A549 (cell line): Measurements from ENCODE around the gene TTLL11. TPM values are rescaled to one million over a fixed set of nuclear protein-coding genes. Genes with fewer than 3 reads are reported as not detected.

Experiments used
- ATAC-seq, 2 experiments: fragments of 200-7000 bp in 1 of 2; fragments of >200 bp in 1 of 2; cut with Nextera tagmentation in 1 of 2; cut with Tn5 transposase in 1 of 2; 3 replicates each; pipeline versions ENCODE4 v1.8.0 to v1.9.1; 2018 to 2020; ENCODE audit warnings: mild to moderate bottlenecking in 1 of 2, moderate library complexity in 1 of 2
- CTCF ChIA-PET: fragments of 300-600 bp; sonication (Branson Sonifier 250); formaldehyde crosslinking; extraction: SDS; loops from one replicate; lab custom pipeline; 2021; ENCODE audit warnings: antibody characterized with exemption, inconsistent platforms; lab: Yijun Ruan, JAX
- POLR2A ChIA-PET: fragments of 350-600 bp; formaldehyde crosslinking; extraction: SDS; loops from one replicate; lab custom pipeline; 2021; ENCODE audit warnings: antibody characterized with exemption, inconsistent platforms; lab: Yijun Ruan, JAX
- DNase-seq, 2 experiments: peaks; one replicate each; pipeline versions ENCODE4 v3.0.0 to v3.0.0-alpha.2; 2011 to 2016; ENCODE audit warnings: low read depth in 1 of 2, low spot score in 1 of 2
- FAIRE-seq: peaks from 2 replicates; lab custom pipeline; 2011; peaks lifted over from hg19 to GRCh38; lab: Jason Lieb, UNC
- H3K27ac ChIP-seq, 2 experiments: fragments of >200 bp; sonication (Bioruptor Twin); formaldehyde crosslinking; 3 replicates each; pipeline ENCODE4 v1.5.1; 2016 to 2017
- H3K4me1 ChIP-seq: fragments of >200 bp; sonication (Bioruptor Twin); formaldehyde crosslinking; 3 replicates; pipeline ENCODE4 v1.6.1; 2016
- H3K4me2 ChIP-seq: fragments of >200 bp; sonication (Bioruptor Twin); formaldehyde crosslinking; 3 replicates; pipeline ENCODE4 v1.6.1; 2016
- H3K4me3 ChIP-seq: fragments of >200 bp; sonication (Bioruptor Twin); formaldehyde crosslinking; 3 replicates; pipeline ENCODE4 v1.5.1; 2016
- H3K9me3 ChIP-seq: fragments of >200 bp; sonication (Bioruptor Twin); formaldehyde crosslinking; 3 replicates; pipeline ENCODE4 v1.6.1; 2016
- BHLHE40 ChIP-seq: IDR thresholded peaks from 2 replicates; pipeline ENCODE4 v1.6.1; 2012; ENCODE audit warnings: low read depth, low read length, inconsistent platforms
- CBX2 ChIP-seq: fragments of 200-600 bp; sonication (generic); IDR thresholded peaks from 2 replicates; pipeline ENCODE4 v1.6.1; 2016; ENCODE audit warnings: low read depth, mild to moderate bottlenecking, borderline replicate concordance
- CBX8 ChIP-seq: fragments of 200-600 bp; sonication (generic); IDR thresholded peaks from 2 replicates; pipeline ENCODE4 v1.6.1; 2016
- CEBPB ChIP-seq, 2 experiments: fragments of >200 bp in 1 of 2; sonication (Bioruptor Twin) in 1 of 2; formaldehyde crosslinking in 1 of 2; IDR thresholded peaks; 2 replicates each; pipeline ENCODE4 v1.6.1; 2012 to 2016
- CHD2 ChIP-seq: fragments of 150-350 bp; IDR thresholded peaks from 2 replicates; pipeline ENCODE4 v1.6.1; 2014; ENCODE audit warnings: low read length; ENCODE audit not compliant: partially characterized antibody
- EHF ChIP-seq: fragments of 250-450 bp; sonication (Bioruptor Pico); IDR thresholded peaks from 2 replicates; pipeline ENCODE4 v1.5.0; 2020; ENCODE audit warnings: mild to moderate bottlenecking
- EP300 ChIP-seq, 2 experiments: fragments of >200 bp; sonication (Bioruptor Twin); formaldehyde crosslinking; IDR thresholded peaks; 2 replicates in 1 of 2; 3 replicates in 1 of 2; pipeline ENCODE4 v1.6.1; 2016 to 2017
- ESRRA ChIP-seq: fragments of 150-350 bp; IDR thresholded peaks from 2 replicates; pipeline ENCODE4 v1.6.1; 2014; ENCODE audit warnings: mild to moderate bottlenecking, low read length, borderline replicate concordance
- GATA3 ChIP-seq: IDR thresholded peaks from 2 replicates; pipeline ENCODE4 v1.6.1; 2012; ENCODE audit warnings: borderline replicate concordance
- HOXB5 ChIP-seq: fragments of 250-450 bp; sonication (Bioruptor Pico); IDR thresholded peaks from 2 replicates; pipeline ENCODE4 v1.5.0; 2020; ENCODE audit warnings: mild to moderate bottlenecking, moderate library complexity
- JUN ChIP-seq, 2 experiments: fragments of >200 bp; sonication (Bioruptor Twin); formaldehyde crosslinking; IDR thresholded peaks; 2 replicates in 1 of 2; 3 replicates in 1 of 2; pipeline ENCODE4 v1.6.1; 2016 to 2017
- KDM1A ChIP-seq: fragments of 200-600 bp; sonication (generic); IDR thresholded peaks from 2 replicates; pipeline ENCODE4 v1.6.1; 2016; ENCODE audit warnings: low read depth, mild to moderate bottlenecking
- KDM5A ChIP-seq: fragments of 200-600 bp; sonication (generic); IDR thresholded peaks from 2 replicates; pipeline ENCODE4 v1.6.1; 2016; ENCODE audit warnings: antibody characterized with exemption, mild to moderate bottlenecking
- MAFK ChIP-seq: fragments of 450-650 bp; IDR thresholded peaks from 2 replicates; pipeline ENCODE4 v1.6.1; 2014; ENCODE audit not compliant: partially characterized antibody
- MAZ ChIP-seq: fragments of 150-350 bp; IDR thresholded peaks from 2 replicates; pipeline ENCODE4 v1.6.1; 2014; ENCODE audit warnings: antibody characterized with exemption, low read depth, low read length, borderline replicate concordance
- MYC ChIP-seq: IDR thresholded peaks from 2 replicates; pipeline ENCODE4 v1.6.1; 2012; ENCODE audit warnings: mild to moderate bottlenecking, inconsistent platforms, low read length, improper control_type of control experiment, borderline replicate concordance
- NFE2L2 ChIP-seq: fragments of 150-350 bp; conservative IDR thresholded peaks from 2 replicates; pipeline ENCODE4 v1.6.1; 2014; ENCODE audit warnings: low read length
- POLR2A ChIP-seq: IDR thresholded peaks from 2 replicates; pipeline ENCODE4 v1.6.1; 2012; ENCODE audit warnings: mild to moderate bottlenecking, low read length
- POLR2AphosphoS2 ChIP-seq: conservative IDR thresholded peaks from 2 replicates; pipeline ENCODE4 v1.6.1; 2012; ENCODE audit warnings: low read length, improper control_type of control experiment, inconsistent platforms
- RCOR1 ChIP-seq: fragments of 150-350 bp; IDR thresholded peaks from 2 replicates; pipeline ENCODE4 v1.6.1; 2014; ENCODE audit warnings: antibody characterized with exemption, low read length, low read depth
- SMC3 ChIP-seq: fragments of >200 bp; sonication (Bioruptor Twin); formaldehyde crosslinking; IDR thresholded peaks from 3 replicates; pipeline ENCODE4 v1.6.1; 2018; ENCODE audit warnings: inconsistent platforms
- SREBF2 ChIP-seq: fragments of 450-650 bp; IDR thresholded peaks from 2 replicates; pipeline ENCODE4 v1.6.1; 2014; ENCODE audit warnings: mild to moderate bottlenecking, moderate library complexity
- TFCP2L1 ChIP-seq: fragments of 250-450 bp; sonication (Bioruptor Pico); IDR thresholded peaks from 2 replicates; pipeline ENCODE4 v1.5.0; 2021; ENCODE audit warnings: mild to moderate bottlenecking
- TP53 ChIP-seq: fragments of 250-450 bp; sonication (Bioruptor Pico); IDR thresholded peaks from 2 replicates; pipeline ENCODE4 v1.5.0; 2021; ENCODE audit warnings: mild to moderate bottlenecking, moderate library complexity
- ZFP36 ChIP-seq: fragments of 450-650 bp; IDR thresholded peaks from 2 replicates; pipeline ENCODE4 v1.6.1; 2014; ENCODE audit warnings: borderline replicate concordance; ENCODE audit not compliant: partially characterized antibody
- ZNF302 ChIP-seq: fragments of 250-450 bp; sonication (Bioruptor Pico); IDR thresholded peaks from 2 replicates; pipeline ENCODE4 v1.9.0; 2021; ENCODE audit warnings: inconsistent platforms, mild to moderate bottlenecking, moderate library complexity
- ZSCAN20 ChIP-seq: fragments of 250-450 bp; sonication (Bioruptor Pico); IDR thresholded peaks from 2 replicates; pipeline ENCODE4 v1.8.0; 2022; ENCODE audit warnings: mild to moderate bottlenecking, moderate library complexity
- WGBS: methylation state at CpG from one replicate; pipeline ENCODE4 v1.1.6; 2017; ENCODE audit errors: missing lambda C conversion rate; 5-methylcytosine and 5-hydroxymethylcytosine counted together
- polyA plus RNA-seq, 4 experiments: library from polyadenylated mRNA; depleted of rRNA in 3 of 4; stranded (reverse); fragments of >200 nt; fragmentation: RNase III in 1 of 4; extraction: RNeasy Plus Mini Kit Qiagen cat#74134 plus additional on column Dnase treatment in 1 of 4; gene quantifications; 2 replicates in 3 of 4; 3 replicates in 1 of 4; pipeline ENCODE4 v1.2.3, GENCODE V29; 2011 to 2017
- TF ChIP-seq, protein P1 (sequence below): fragments of >200 bp; sonication (Bioruptor Twin); formaldehyde crosslinking; IDR thresholded peaks from 2 replicates; pipeline ENCODE4 v1.6.1; 2016
- TF ChIP-seq, protein P2 (sequence below): fragments of >200 bp; sonication (Bioruptor Twin); formaldehyde crosslinking; IDR thresholded peaks from 3 replicates; pipeline ENCODE4 v1.6.1; 2016

Gene TTLL11
- polyA plus RNA-seq, 2 of the 4 experiments (the other 2 are of a cell fraction), result 1.8 to 2.6 TPM

DNA sequence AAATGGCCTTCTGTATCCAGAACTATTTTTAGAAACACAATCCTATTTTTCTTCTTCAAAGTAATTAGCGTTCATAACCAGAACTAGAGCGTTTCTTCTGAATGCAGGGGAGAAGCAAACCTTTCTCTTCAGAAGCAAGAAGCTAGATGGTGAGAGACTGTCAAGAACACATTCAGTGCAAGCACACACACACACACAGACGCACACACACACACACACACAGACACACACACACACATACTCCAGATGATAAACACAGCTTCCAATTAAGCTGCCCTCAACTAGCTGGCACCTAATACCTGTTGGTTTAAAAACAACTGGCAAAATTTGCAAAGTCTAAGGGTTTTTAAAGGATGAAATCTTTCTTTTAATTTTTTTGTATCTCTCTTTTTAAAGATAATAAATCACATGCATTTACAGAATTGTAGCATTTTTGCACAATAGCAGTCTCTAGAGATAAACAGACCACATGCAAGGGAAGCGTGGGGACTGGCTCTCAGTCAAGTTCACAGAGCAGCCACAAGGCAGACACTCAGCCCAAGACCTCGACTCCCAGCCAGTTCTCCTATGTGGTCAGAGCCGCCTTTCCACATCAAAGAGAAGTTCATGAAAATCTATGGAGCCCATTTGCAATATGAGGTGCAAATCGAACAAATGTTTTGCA lies 138.5 kb downstream of the TTLL11 start:
- Histone ChIP-seq H3K4me1 (no peaks in the 10 kb centered on the region), H3K4me3 (no peak overlapping the region), H3K9me3 (no peaks in the 10 kb centered on the region), H3K4me2 (no peak overlapping the region), H3K27ac (no peak overlapping the region)
- WGBS, result 61% methylated on average over 7 of the region's 7 CpGs
- TF ChIP-seq MYC (no peak), NFE2L2 (no peak), MAFK (no peak), ESRRA (no peak), EP300 (IDR thresholded peaks at IDR 0.05) (no peak), KDM1A (no peak)
- ChIA-PET CTCF (interaction anchor here (0.6 kb wide), 1 partner anchor 31 kb away, joined by 3 read pairs; no protein-coding TSS in a partner anchor), POLR2A (no interaction called here)
- DNase-seq (no peak), ATAC-seq (no peak), FAIRE-seq (no peak)

DNA sequence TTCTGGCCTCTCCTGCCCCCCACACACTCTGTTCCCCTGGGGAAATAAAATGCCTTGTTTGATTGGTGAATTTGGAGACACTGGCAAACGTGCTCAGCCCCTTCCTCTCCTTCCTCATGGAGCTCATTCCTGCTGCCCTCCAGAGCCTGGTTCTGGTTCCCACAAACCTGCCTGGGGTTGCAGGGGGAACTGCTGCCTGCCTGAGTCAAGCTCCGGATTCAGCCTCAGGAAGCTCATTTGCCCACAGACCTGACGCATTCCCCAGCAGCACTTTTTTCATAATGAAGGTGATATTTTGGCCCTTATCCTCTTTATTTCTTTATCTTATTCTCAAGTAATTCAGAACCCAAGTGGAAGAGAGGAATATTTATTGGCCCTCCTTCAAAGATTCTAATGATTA lies 140.5 kb downstream of the TTLL11 start:
- TF ChIP-seq ZFP36 (no peak), EHF (CRISPR knock-in tag) (no peak), POLR2A (no peak), TP53 (CRISPR knock-in tag) (no peak), MYC (no peak), MAZ (no peak), JUN (IDR thresholded peaks at IDR 0.05) (no peak), SMC3 (no peak), EP300 (IDR thresholded peaks at IDR 0.05) (no peak), CBX8 (no peak), NFE2L2 (no peak), ZNF302 (CRISPR knock-in tag) (no peak), TFCP2L1 (CRISPR knock-in tag) (no peak), CHD2 (no peak), ESRRA (no peak)
- TF ChIP-seq, protein P1, sequence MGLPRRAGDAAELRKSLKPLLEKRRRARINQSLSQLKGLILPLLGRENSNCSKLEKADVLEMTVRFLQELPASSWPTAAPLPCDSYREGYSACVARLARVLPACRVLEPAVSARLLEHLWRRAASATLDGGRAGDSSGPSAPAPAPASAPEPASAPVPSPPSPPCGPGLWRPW, result no peak
- Histone ChIP-seq H3K4me1 (no peaks in the 10 kb centered on the region), H3K27ac (no peak overlapping the region), H3K4me3 (no peak overlapping the region), H3K4me2 (no peak overlapping the region), H3K9me3 (no peaks in the 10 kb centered on the region)
- FAIRE-seq, result no peak
- ATAC-seq, result no peak
- no peak for DNase-seq
- CTCF ChIA-PET, result interaction anchor here (1.0 to 1.5 kb wide), 5 partner anchors 11 to 407 kb away, joined by 3 to 6 read pairs (median 3); no protein-coding TSS in a partner anchor
- POLR2A ChIA-PET, result no interaction called here
- WGBS, result 65% methylated on average over 3 of the region's 3 CpGs

DNA sequence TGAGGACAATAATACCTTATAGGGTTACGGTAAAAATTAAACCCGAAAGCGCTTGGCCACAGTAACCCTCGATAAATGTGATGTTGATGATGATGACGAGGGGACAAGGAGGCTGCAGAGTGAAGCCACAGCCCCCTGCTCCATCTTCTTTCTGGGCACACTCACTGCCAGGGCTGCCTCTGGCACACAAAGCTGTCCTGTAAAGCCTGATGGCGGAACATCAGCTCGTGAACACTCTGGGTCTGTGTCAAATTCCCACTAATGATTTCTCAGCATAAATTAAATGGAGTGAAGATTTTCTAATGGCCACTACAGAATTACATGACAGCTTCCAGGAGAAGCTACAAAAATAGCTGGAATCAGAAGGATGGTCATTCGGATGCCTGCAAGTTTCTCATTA lies 142.2 kb downstream of the TTLL11 start:
- POLR2A ChIA-PET, result no interaction called here
- 75% methylated on average over 8 of the region's 8 CpGs for WGBS
- CTCF ChIA-PET, result interaction anchor here (0.8 to 1.1 kb wide), 2 partner anchors 67 to 255 kb away, joined by 3 to 5 read pairs; no protein-coding TSS in a partner anchor
- no peak for DNase-seq
- H3K9me3 ChIP-seq, result no peaks in the 10 kb centered on the region
- H3K4me1 ChIP-seq, result no peaks in the 10 kb centered on the region
- ATAC-seq, result no peak
- H3K4me3 ChIP-seq, result no peak overlapping the region
- no peak overlapping the region for H3K27ac ChIP-seq
- H3K4me2 ChIP-seq, result no peak overlapping the region
- no peak for FAIRE-seq
- TF ChIP-seq SREBF2 (no peak), ZSCAN20 (CRISPR knock-in tag) (no peak), POLR2AphosphoS2 (no peak), TFCP2L1 (CRISPR knock-in tag) (no peak)

DNA sequence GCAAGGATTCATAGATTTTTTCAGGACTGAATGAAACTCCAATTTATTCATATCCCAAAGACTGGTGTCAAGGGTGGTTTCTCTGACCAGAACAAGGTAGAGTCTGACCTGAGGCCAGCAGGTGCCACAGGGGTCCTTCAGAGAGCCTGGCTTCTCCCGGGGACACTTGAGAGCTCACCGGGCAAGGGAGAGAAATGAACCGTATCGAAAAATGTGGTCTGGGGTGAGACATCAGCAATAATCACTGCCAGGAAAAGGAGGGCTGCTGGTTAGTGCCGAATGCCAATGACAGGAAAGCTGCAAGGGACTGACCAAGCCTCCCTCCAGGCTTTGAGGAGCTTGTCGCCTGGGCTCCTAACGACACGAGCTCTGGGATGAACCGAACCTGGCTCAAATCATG lies 142.7 kb downstream of the TTLL11 start:
- ATAC-seq, result no peak
- no peak for DNase-seq
- no peak overlapping the region for H3K4me3 ChIP-seq
- H3K27ac ChIP-seq, result no peak overlapping the region
- H3K9me3 ChIP-seq, result no peaks in the 10 kb centered on the region
- no peaks in the 10 kb centered on the region for H3K4me1 ChIP-seq
- CTCF ChIA-PET, result interaction anchor here (0.8 to 1.1 kb wide), 2 partner anchors 67 to 254 kb away, joined by 3 to 5 read pairs; no protein-coding TSS in a partner anchor
- POLR2A ChIA-PET, result no interaction called here
- no peak overlapping the region for H3K4me2 ChIP-seq
- no peak for FAIRE-seq
- 71% methylated on average over 9 of the region's 9 CpGs for WGBS
- no peak for TF ChIP-seq ZNF302 (CRISPR knock-in tag)
- TF ChIP-seq CBX2, result no peak
- no peak for TF ChIP-seq TP53 (CRISPR knock-in tag)
- no peak for TF ChIP-seq CEBPB (IDR thresholded peaks at IDR 0.05)
- TF ChIP-seq, protein P1, result no peak
- TF ChIP-seq BHLHE40, result no peak
- TF ChIP-seq GATA3, result no peak
- TF ChIP-seq, protein P2, sequence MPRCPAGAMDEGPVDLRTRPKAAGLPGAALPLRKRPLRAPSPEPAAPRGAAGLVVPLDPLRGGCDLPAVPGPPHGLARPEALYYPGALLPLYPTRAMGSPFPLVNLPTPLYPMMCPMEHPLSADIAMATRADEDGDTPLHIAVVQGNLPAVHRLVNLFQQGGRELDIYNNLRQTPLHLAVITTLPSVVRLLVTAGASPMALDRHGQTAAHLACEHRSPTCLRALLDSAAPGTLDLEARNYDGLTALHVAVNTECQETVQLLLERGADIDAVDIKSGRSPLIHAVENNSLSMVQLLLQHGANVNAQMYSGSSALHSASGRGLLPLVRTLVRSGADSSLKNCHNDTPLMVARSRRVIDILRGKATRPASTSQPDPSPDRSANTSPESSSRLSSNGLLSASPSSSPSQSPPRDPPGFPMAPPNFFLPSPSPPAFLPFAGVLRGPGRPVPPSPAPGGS, result no peak
- no peak for TF ChIP-seq SMC3
- TF ChIP-seq RCOR1, result no peak
- TF ChIP-seq HOXB5 (CRISPR knock-in tag), result no peak
- TF ChIP-seq TFCP2L1 (CRISPR knock-in tag), result no peak
- no peak for TF ChIP-seq KDM5A
- no peak for TF ChIP-seq ZSCAN20 (CRISPR knock-in tag)
